Activated CD8-positive, alpha-beta memory T cell treated with anti-CD3 and anti-CD28 coated beads for 24 hours (primary cell): ENCODE measurements around the gene SLC6A11.

Experiments
- DNase-seq: peaks from one replicate; pipeline ENCODE4 v3.0.0-alpha.2; 2020

SLC6A11 gene

DNA sequence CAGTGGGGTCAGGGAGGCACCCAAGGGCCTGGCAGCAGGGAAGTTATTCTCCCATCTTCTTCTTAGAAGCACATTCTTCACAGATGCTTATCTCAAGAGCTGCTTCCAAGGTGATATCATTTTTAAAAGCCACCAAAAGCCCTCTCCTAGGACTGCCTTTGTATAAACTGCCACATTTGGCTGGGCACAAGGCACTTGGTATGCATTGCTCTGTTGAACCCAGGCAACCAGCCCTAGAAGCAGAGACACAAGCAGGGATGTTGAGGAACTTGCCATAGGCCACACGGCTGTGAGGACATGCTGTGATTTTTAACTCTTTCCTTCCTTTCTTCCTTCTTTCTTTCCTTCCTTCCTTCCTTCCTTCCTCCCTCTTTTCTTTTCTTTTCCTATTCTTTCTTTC lies 169.2 kb downstream of the SLC6A11 start:
- DNase-seq, result no peak

DNA sequence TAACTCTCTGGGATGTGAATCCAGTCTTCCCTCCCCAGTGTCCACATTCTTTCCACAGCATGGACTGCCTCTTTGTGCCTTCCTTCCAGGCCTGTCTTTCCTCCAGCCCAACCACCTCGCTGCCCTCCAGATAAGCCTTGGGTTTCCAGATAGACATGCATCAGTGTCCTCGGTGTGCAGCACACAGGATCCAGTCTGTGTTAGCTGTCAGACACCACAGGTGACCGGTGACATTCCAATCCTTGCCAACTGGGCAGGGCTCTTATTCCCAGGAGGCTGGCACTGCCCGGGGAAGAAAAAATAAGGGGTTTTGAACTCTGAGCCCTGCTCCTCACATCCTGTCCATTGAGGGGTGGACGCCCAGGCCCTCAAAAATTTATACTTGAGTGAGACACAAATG lies 170.6 kb downstream of the SLC6A11 start:
- DNase-seq, result no peak

DNA sequence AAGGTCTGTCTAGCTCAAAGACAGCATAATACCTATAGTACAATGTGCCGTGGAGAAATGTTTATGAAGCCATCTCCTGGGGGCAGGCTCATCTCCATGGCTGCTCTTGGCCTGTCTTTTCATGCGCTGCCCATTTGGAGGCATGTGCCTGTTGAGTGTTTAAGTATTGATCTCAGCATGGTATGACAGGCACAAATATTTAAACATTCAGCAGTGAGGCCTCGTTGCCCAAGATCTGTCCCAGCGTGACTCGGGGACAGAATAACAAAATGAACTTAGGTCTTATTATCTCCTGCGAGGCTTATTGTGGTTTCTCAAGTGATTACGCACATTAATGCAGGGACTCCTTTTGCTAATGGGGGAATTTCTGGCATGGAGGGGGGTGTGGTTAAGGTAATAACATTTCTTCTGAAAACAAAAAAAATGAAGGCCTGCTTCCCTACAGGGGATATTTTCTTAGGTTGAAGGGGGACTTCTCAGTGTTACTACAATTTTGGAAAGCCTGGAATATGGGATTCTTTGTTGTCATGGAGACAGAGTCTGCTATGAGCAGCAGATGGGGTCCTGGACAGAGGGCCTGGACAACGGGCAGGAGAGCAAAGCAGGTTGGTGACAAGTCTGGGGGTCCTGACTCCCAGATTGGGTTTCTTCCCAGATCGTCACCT lies 172.1 kb downstream of the SLC6A11 start:
- DNase-seq, result no peak

DNA sequence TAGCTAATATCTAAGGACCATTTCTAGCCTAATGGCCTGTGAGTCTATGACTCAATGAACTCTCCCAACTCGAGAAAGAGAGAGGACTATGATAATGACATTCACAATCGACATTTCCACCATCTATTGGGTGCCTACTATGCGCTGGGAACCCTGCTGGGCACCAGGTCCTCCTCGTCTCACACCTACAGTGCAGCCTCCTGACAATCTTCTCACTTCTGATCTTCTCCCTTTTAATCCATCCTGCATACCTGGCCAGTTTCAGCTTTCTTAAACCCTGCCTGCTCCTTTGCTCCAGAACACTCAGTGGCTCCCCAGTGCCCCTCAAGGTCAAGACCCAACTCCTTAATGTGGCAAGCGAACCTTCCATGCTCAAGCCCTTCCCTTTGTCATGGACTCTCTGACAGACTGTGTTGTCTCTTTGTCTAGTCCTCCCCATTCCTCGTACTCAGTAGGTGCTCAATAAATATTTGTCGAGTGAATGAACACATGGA lies 173.0 kb downstream of the SLC6A11 start:
- no peak for DNase-seq
